GM12874 (cell line): ENCODE results near the gene LENG1.

ENCODE experiments used
- TF ChIP-seq, protein P1 (sequence below): IDR thresholded peaks from 2 replicates; pipeline ENCODE4 v1.5.1; 2011; ENCODE audit warnings: low read depth, mild to moderate bottlenecking, control low read depth, low read length, moderate library complexity; ENCODE audit not compliant: insufficient read depth

Gene LENG1

DNA sequence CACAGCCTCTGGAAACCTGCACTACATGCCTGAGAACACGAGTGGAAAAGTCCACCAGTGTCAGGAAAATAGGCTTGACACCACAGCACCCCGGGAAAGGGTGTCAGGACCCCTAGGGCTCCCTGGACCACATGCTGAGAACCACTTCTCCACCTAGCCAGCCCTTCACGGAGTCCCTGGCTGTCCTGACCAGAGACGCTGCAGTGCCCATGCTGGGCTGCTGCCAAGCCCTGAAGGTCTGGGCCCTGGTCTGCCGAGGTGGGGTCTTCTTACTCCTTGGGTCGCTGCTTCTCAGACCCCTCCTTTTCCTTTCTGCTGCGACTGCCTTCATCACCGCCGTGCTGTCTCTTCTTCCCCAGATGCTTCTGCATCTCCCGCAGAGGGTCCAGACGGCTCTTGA, 3.0 kb downstream of the LENG1 start:
- TF ChIP-seq, protein P1, sequence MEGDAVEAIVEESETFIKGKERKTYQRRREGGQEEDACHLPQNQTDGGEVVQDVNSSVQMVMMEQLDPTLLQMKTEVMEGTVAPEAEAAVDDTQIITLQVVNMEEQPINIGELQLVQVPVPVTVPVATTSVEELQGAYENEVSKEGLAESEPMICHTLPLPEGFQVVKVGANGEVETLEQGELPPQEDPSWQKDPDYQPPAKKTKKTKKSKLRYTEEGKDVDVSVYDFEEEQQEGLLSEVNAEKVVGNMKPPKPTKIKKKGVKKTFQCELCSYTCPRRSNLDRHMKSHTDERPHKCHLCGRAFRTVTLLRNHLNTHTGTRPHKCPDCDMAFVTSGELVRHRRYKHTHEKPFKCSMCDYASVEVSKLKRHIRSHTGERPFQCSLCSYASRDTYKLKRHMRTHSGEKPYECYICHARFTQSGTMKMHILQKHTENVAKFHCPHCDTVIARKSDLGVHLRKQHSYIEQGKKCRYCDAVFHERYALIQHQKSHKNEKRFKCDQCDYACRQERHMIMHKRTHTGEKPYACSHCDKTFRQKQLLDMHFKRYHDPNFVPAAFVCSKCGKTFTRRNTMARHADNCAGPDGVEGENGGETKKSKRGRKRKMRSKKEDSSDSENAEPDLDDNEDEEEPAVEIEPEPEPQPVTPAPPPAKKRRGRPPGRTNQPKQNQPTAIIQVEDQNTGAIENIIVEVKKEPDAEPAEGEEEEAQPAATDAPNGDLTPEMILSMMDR: no peak

DNA sequence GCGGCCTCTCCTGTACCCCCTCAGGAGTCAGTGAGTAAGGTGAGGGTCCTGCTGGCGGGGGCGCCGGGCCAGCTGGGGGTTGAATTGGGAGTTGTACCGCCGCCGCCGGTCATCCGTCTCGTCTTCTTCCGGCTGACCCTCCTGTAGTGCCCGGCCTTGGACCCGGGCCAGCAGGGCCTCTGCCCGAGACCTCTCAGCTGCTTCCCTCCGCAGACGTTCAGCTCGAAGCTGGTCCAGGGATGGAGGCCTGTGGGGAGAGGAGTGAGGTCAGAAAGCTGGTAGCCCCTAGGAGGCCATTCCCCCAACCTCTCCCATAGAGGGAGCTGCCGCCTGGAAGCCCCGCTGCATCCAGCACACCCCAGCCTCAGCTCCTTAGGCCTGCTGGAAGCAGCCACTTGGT, 3.8 kb downstream of the LENG1 start:
- TF ChIP-seq, protein P1: no peak

DNA sequence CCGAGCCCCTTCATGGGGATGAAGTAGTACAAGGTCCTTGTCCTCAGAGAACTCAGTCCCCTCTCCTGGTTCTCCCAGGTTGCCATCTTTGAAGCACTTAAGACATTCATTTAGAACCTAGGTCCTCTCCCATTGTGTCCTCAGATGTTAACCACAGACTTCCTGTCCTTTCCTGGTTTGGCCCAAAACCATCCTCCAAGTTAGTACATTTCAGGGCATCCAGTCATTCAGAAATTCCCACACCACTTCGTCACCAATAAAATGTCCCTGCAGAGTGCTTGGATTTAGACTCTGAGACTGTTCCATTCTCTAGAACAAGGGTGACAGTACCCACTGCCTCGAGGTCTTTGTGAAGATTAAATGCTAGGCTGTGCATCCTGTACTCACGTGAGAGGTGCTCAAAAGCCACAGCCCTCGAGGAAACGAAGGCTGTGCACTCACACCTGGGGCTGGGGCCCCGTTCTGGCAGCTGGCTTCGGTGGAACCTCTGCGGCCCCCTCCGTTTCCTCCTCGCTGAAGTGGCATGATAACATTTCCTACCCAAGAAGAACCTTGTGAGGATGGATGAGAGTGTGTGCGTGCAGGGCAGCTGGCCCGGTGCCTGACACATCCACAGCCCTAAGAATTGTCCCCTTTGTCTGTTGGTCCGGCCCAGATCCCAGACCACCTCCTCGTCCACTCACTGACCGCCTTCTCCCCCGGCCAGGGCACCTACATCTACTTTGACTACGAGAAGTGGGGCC, 4.7 kb downstream of the LENG1 start:
- TF ChIP-seq, protein P1: no peak

DNA sequence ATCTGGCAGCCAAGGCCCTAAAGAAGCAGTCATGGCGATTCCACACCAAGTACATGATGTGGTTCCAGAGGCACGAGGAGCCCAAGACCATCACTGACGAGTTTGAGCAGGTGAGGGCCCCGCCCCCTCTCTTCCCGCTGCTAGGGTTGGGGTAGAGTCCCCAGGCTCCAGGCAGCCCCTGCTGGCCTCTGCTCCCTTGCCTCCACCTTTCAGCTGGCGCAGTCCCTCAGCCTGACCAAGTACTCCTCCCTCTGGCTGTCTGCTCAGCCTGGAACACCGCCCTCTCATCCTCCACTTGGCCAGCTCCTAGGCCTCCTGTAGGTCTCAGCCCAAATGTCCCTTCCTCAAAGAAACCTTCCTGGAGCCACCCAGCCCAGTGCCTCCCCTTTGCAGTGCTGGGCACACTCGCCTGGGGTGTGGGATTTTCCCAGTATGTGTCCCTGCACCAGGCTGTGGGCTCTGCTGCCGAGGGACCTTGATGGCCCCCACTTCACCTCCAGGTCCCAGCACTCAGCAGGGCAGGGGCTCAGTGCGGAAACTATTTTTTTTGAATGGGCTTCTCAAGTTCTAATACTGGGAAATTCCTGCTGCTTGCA, 5.7 kb downstream of the LENG1 start:
- TF ChIP-seq, protein P1: no peak

DNA sequence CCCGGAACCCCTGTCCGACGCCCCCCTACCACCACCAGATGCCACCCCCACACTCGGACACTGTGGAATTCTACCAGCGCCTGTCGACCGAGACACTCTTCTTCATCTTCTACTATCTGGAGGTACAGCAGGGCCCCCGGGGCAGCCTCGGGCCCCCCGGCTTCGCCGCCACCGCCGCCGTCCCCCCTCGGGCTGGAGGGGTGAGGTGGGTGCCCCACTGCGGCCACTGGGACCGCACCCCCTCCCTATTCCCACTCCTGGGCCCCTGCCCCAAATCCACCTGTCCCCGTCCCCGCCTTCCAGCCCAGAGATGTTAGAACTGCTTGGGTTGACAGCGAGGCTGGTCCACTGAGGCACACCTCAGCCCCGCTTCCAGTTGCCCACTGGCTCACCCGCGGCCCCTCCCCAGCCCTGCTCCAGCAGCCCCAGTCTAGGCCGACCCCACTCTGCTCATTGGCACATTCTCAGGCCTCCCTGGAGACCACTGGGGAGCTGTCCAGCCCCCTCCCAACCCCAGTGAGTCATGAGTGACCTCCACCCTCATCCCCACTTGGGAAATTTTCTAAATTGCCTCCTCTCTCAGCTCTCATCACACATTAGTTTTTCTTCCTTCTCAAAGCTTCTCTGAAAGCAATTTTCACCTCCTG, 6.5 kb downstream of the LENG1 start:
- TF ChIP-seq, protein P1: no peak

DNA sequence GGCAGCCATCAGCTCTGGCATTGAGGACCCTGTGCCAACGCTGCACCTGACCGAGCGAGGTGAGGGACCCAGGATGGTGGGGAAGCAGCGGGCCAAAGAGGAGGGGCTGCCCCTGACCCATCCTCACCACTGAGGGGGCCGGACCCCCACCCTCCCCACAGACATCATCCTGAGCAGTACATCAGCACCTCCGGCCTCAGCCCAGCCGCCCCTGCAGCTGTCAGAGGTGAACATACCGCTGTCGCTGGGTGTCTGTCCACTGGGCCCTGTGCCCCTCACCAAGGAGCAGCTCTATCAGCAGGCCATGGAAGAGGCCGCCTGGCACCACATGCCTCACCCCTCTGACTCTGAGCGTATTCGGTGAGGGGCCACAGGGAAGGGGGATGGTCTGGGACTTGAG, 7.3 kb downstream of the LENG1 start:
- TF ChIP-seq, protein P1: no peak

DNA sequence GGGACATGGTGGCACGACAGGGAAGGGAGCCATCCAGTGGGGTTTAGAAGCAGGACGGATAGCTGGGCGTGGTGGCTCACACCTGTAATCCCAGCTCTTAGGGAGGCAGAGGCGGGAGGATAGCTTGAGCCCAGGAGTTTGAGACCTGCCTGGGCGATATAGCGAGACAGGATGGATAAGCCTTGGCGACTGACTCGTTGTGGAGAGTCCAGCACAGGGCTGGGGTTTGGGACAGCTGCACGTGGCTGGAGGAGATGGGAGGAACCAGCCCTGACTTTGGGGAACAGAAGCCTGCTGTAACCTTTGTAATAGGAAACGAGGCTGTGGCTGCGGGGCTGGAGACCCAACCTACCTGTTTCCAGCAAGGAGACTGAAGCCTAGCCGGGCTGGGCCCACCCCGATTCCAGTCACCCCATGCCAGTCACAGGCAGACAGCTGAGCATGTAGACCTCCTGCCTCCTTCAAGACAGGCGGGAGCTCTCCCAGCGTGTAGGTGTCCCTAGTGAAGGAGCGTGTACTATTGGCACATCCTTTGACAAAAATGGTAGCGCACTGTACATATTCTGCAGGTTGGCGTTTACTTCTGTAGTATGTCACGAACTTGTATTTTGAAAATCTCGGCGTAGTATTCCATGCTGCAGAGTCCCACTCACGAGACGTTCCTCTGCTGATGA, 8.0 kb downstream of the LENG1 start:
- TF ChIP-seq, protein P1: no peak
